Measurements from ENCODE around the gene SERINC3. TPM values are rescaled to one million over a fixed set of nuclear protein-coding genes. Genes with fewer than 3 reads are reported as not detected.

SERINC3 gene
- total RNA-seq, 1 experiment from 2014 or later, result 110 TPM

GRCh38 chr20:44489931-44490330, 31.9 kb downstream of the SERINC3 start:
- TF ChIP-seq EZH2 (IDR thresholded peaks at IDR 0.05; ENCODE audit: low read depth), result no peak
- TF ChIP-seq CTCF (conservative IDR thresholded peaks at IDR 0.05), result no peak
- Histone ChIP-seq H4K20me1 (ENCODE audit: insufficient read depth) (no peaks in the 10 kb centered on the region), H3K9me3 (ENCODE audit: insufficient read depth, low read depth) (no peaks in the 10 kb centered on the region), H3K4me1 (replicated peaks; ENCODE audit: insufficient read depth) (peaks cover 10% of the 10 kb centered on the region), H3K36me3 (ENCODE audit: low read depth) (peaks cover 54% of the 10 kb centered on the region), H3K4me2 (no peak overlapping the region), H3K79me2 (ENCODE audit: low read depth) (0 out of 2 replicates have a peak, but pooled peaks cover 5% of the 10 kb centered on the region), H2AFZ (no peak overlapping the region), H3K9me2 (ENCODE audit: insufficient read depth) (no peaks in the 10 kb centered on the region), H3K4me3 (no peak overlapping the region), H3K27ac (no peak overlapping the region), H3K27me3 (ENCODE audit: insufficient read depth, low read depth) (no peaks in the 10 kb centered on the region), H3F3A (ENCODE audit: insufficient read depth, low read depth) (peaks cover 17% of the 10 kb centered on the region; the same call in 1 of the 2 replicates)
- intact Hi-C loops (cut with micrococcal nuclease; ENCODE audit: unreplicated experiment), result no loop called here
- ChIA-PET POLR2A (ENCODE audit: unreplicated experiment) (no interaction called here), CTCF (no interaction called here)
- DNase-seq, result no peak
- no TSS peak for BruUV-seq (replicated peaks)

DNA sequence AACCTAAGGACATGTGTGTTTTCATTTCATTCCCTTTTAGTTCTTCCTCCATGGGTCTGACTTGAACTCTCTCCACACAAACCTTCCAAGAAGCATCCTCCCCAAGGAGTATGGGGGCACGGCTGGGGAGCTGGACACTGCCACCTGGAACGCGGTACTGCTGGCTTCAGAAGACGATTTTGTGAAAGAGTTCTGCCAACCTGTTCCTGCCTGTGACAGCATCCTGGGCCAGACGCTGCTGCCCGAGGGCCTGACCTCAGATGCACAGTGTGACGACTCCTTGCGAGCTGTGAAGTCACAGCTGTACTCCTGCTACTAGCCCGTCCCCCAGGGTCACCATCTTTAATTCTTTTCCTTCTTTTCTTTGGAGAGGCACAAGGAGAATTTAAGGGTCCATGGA, 32.6 kb downstream of the SERINC3 start:
- H3K36me3 ChIP-seq (ENCODE audit: low read depth), result peaks cover 47% of the 10 kb centered on the region
- POLR2A ChIA-PET (ENCODE audit: unreplicated experiment), result no interaction called here
- TF ChIP-seq EZH2 (IDR thresholded peaks at IDR 0.05; ENCODE audit: low read depth) (no peak), CTCF (conservative IDR thresholded peaks at IDR 0.05) (no peak)

DNA sequence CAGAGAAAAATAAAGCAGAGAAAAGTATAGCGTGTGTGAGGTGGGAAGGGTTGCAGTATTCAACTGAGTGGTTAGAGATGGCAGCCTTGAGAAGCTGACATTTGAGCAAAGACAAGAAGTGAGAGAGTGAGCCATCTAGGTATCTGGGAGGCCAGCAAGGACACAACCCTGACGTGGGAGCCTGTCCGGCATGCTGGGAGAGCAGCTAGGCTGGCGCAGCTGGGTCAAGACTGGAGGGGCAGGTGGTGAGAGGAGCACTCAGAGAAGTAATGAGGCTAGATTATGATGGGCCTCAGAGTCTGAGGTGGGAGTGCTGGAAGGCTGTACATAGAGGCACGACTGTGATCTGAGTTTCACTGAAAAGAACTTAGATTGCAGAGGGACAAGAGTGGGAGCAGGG, 33.3 kb downstream of the SERINC3 start:
- H3K27ac ChIP-seq, result no peak overlapping the region
- no peaks in the 10 kb centered on the region for H3K79me2 ChIP-seq (ENCODE audit: low read depth)
- no peaks in the 10 kb centered on the region for H3K27me3 ChIP-seq (ENCODE audit: insufficient read depth, low read depth)
- peaks cover 9% of the 10 kb centered on the region; the same call in 1 of the 2 replicates for H3F3A ChIP-seq (ENCODE audit: insufficient read depth, low read depth)
- ChIA-PET POLR2A (ENCODE audit: unreplicated experiment) (no interaction called here), CTCF (no interaction called here)
- DNase-seq, result no peak
- peaks cover 40% of the 10 kb centered on the region for H3K36me3 ChIP-seq (ENCODE audit: low read depth)
- H4K20me1 ChIP-seq (ENCODE audit: insufficient read depth), result no peaks in the 10 kb centered on the region
- BruUV-seq (replicated peaks), result no TSS peak
- no peak overlapping the region for H3K4me3 ChIP-seq
- no peak for TF ChIP-seq CTCF (conservative IDR thresholded peaks at IDR 0.05)
- no peak for TF ChIP-seq EZH2 (IDR thresholded peaks at IDR 0.05; ENCODE audit: low read depth)
- no peaks in the 10 kb centered on the region for H3K9me2 ChIP-seq (ENCODE audit: insufficient read depth)
- H3K4me1 ChIP-seq (replicated peaks; ENCODE audit: insufficient read depth), result no peaks in the 10 kb centered on the region
- no peak overlapping the region for H3K4me2 ChIP-seq
- intact Hi-C loops (cut with micrococcal nuclease; ENCODE audit: unreplicated experiment), result no loop called here
- H3K9me3 ChIP-seq (ENCODE audit: insufficient read depth, low read depth), result no peaks in the 10 kb centered on the region
- H2AFZ ChIP-seq, result no peak overlapping the region

More for the DNA sequence above, 32.6 kb downstream of the SERINC3 start:
- no peaks in the 10 kb centered on the region for H3K9me2 ChIP-seq (ENCODE audit: insufficient read depth)
- no peak overlapping the region for H2AFZ ChIP-seq
- no peak overlapping the region for H3K4me2 ChIP-seq
- no TSS peak for BruUV-seq (replicated peaks)
- DNase-seq, result no peak
- H3K9me3 ChIP-seq (ENCODE audit: insufficient read depth, low read depth), result no peaks in the 10 kb centered on the region
- peaks cover 3% of the 10 kb centered on the region for H3K4me1 ChIP-seq (replicated peaks; ENCODE audit: insufficient read depth)
- no peaks in the 10 kb centered on the region for H3K27me3 ChIP-seq (ENCODE audit: insufficient read depth, low read depth)
- H4K20me1 ChIP-seq (ENCODE audit: insufficient read depth), result no peaks in the 10 kb centered on the region
- H3K79me2 ChIP-seq (ENCODE audit: low read depth), result no peaks in the 10 kb centered on the region
- CTCF ChIA-PET, result no interaction called here
- no peak overlapping the region for H3K4me3 ChIP-seq
- peaks cover 10% of the 10 kb centered on the region; the same call in 1 of the 2 replicates for H3F3A ChIP-seq (ENCODE audit: insufficient read depth, low read depth)
- H3K27ac ChIP-seq, result no peak overlapping the region
- intact Hi-C loops (cut with micrococcal nuclease; ENCODE audit: unreplicated experiment), result no loop called here
